ENCODE results near the gene SIX4. TPM values are rescaled to one million over a fixed set of nuclear protein-coding genes. Genes with fewer than 3 reads are reported as not detected.
A peak's percentile ranks its signal among the peaks of the same experiment; 100 is the strongest.
"Not testable (repeated sequence)": the region's sequence is repeated elsewhere in the genome, so short reads cannot be mapped to it uniquely, and the experiment has no call there.

Gene SIX4
- total and polyA plus RNA-seq, 12 donors = 0.40 to 3.9 (median 3.0) TPM

DNA sequence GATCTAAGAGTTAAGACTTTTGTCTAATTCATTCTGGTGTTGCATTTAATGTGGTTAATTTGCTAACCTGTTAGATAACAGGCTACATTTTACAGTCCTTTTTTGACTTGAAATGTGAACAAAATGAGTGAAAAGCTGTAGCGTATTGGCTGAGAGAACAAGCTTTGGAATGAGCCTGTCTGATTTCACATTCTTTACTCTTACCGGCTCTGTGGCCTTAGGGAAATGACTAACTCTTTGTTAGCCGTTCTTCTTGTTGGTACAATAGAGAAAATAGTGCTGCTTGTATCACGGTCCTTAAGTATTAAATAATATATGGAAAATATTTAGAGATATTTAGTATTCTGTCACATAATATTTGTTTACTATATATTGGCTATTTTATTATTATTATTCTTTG is 12.3 kb upstream of the SIX4 start:
- TF ChIP-seq, protein P1, sequence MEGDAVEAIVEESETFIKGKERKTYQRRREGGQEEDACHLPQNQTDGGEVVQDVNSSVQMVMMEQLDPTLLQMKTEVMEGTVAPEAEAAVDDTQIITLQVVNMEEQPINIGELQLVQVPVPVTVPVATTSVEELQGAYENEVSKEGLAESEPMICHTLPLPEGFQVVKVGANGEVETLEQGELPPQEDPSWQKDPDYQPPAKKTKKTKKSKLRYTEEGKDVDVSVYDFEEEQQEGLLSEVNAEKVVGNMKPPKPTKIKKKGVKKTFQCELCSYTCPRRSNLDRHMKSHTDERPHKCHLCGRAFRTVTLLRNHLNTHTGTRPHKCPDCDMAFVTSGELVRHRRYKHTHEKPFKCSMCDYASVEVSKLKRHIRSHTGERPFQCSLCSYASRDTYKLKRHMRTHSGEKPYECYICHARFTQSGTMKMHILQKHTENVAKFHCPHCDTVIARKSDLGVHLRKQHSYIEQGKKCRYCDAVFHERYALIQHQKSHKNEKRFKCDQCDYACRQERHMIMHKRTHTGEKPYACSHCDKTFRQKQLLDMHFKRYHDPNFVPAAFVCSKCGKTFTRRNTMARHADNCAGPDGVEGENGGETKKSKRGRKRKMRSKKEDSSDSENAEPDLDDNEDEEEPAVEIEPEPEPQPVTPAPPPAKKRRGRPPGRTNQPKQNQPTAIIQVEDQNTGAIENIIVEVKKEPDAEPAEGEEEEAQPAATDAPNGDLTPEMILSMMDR (IDR thresholded peaks at IDR 0.05) = no peak
- TF ChIP-seq POLR2A (IDR thresholded peaks at IDR 0.05) = no peak
- Histone ChIP-seq H3K27me3 (no peaks in the 10 kb centered on the region), H3K36me3 (replicated peaks in 1 of 2) (no peaks in the 10 kb centered on the region), H3K4me1 (replicated peaks in 1 of 2) (peaks cover 10 to 18% of the 10 kb centered on the region in 2 donors), H3K27ac (no peak overlapping the region), H3K4me3 (no peak overlapping the region), H3K9me3 (replicated peaks in 1 of 3) (no peaks in the 10 kb centered on the region)
- DNase-seq = no peak
- WGBS, 4 donors = 28 to 36% (median 36%) methylated on average over 4 of the region's 4 CpGs
- intact Hi-C loops (cut with DNase I) = no loop called here

DNA sequence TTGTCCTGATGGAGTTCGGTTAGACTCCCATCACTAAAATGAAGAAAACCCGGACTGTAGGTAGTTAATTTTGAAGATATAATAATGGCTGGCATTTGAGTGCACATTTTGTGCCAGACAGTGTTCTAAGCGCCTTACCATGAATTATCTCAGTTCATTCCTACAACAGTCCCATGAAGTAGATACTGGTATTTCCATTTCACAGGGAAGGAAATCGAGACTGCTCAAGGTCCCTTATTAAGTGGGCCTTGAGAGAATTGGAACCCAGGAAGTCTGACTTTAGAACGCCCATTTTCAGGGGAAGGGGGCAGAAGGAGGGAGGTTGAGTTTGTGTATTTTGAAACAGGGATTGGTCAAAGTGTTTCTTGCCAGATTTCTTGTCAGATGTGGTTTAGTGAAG is 11.3 kb upstream of the SIX4 start:
- H3K27me3 ChIP-seq = no peaks in the 10 kb centered on the region
- H3K4me1 ChIP-seq (replicated peaks in 1 of 2) = peaks cover 10 to 18% of the 10 kb centered on the region in 2 donors
- peak overlapping the region in 2 of 4 donors; percentile 88 to 95 for H3K4me3 ChIP-seq
- H3K27ac ChIP-seq = peak overlapping the region in 1 of 5 donors; percentile 81
- no peaks in the 10 kb centered on the region for H3K36me3 ChIP-seq (replicated peaks in 1 of 2)
- intact Hi-C loops (cut with DNase I) = no loop called here
- no peak for DNase-seq
- 9 to 19% (median 13%) methylated on average over 5 of the region's 5 CpGs for WGBS, 4 donors
- no peaks in the 10 kb centered on the region for H3K9me3 ChIP-seq (replicated peaks in 1 of 3)
- no peak for TF ChIP-seq POLR2A (IDR thresholded peaks at IDR 0.05)
- TF ChIP-seq, protein P1 (IDR thresholded peaks at IDR 0.05) = no peak

DNA sequence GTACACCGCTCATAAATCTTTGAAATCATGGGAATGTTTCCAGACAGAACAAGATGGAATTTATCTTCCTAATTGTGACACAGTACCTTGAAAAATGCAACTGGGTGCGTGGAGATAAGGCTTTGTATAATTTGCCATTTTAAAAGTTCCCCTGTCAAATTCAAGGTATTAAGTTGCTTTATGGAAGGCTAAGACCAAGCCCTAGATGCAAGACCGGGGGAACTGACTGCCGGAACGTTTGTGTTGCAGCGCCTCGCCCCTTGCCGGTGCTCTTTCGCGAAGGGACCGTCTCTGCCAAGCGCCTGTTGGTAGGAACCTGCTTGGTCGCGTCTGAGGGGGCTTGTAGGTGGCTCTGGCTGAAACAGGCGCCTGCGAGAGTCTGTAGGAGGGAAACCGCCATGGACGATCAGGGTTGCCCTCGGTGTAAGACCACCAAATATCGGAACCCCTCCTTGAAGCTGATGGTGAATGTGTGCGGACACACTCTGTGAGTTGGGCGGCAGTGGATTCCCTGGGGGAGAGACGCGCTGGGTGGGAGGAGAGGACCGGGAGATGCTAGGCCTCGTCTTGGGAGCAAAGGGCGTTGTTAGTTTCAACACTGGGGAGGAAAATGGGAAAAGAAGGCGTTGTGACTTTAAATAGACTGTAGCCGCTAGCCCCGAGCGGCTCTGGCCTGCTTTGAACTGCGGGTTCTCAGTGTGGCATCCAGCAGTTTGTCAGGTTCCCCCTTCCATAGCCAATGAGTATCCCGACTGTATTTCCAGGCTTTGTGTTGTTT is 10.5 kb upstream of the SIX4 start, which contains the start of gene MNAT1:
Gene MNAT1, plus strand, starts transcription at position 297 of the 778 bp plus-strand sequence. Its CDS starts 102 bp downstream, at position 399.
- Histone ChIP-seq H3K27ac (peak within 1 kb of the TSS in 3 of 5 donors; percentile 75 to 81 (median 79)), H3K27me3 (no peaks in the 10 kb centered on the region), H3K4me3 (peak within 1 kb of the TSS; percentile 16 to 95 (median 90)), H3K9me3 (replicated peaks in 1 of 3) (no peaks in the 10 kb centered on the region), H3K36me3 (replicated peaks in 1 of 2) (no peaks in the 10 kb centered on the region), H3K4me1 (replicated peaks in 1 of 2) (peaks cover 10 to 18% of the 10 kb centered on the region in 2 donors)
- peak; percentile 70 to 84 (median 75) for DNase-seq
- intact Hi-C loops (cut with DNase I) = loop anchor here in 1 of 2 donors (5.0 kb wide), 1 partner anchor 248 kb away; the partner anchor contains the start of genes SLC38A6 and TRMT5
- TF ChIP-seq, protein P1 (IDR thresholded peaks at IDR 0.05) = peak in 1 of 6 experiments; percentile 21
- peak; percentile 16 to 51 for TF ChIP-seq POLR2A (IDR thresholded peaks at IDR 0.05)
- WGBS, 4 donors = 3 to 4% (median 3%) methylated on average over 21 to 33 of the region's 33 CpGs

DNA sequence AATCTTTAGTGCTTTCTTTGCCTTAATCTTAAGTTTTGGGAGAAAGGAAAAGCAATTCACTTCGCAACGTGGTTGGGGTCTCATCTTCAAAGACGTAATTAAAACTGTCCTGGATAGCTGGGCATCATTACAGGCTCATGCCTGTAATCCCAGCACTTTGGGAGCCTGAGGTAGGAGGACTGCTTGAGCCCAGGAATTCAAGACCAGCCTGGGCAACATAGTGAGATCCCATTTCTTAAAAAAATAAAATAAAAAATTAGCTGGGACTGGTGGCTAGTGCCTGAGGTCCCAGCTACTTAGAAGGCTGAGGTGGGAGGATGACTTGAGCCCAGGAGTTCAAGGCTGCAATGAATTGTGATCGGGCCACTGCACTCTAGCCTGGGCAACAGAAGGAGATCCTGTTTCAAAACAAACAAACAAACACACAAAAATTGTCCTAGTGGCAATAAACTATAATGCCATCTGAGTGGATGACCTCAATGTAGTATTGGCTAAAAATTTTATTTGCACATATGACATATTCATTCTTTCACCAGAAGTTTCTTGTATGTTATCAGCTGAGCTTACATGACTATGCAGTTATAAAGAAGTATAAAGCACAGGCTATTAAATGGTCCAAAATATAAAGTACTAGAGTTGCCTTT is 8.8 kb upstream of the SIX4 start:
- Histone ChIP-seq H3K27ac (no peak overlapping the region), H3K27me3 (no peaks in the 10 kb centered on the region), H3K4me3 (no peak overlapping the region), H3K4me1 (replicated peaks in 1 of 2) (peaks cover 10 to 18% of the 10 kb centered on the region in 2 donors), H3K36me3 (replicated peaks in 1 of 2) (no peaks in the 10 kb centered on the region), H3K9me3 (replicated peaks in 1 of 3) (no peaks in the 10 kb centered on the region)
- no peak for DNase-seq
- intact Hi-C loops (cut with DNase I) = loop anchor here in 1 of 2 donors (5.0 kb wide), 1 partner anchor 249 kb away; the partner anchor contains the start of genes SLC38A6 and TRMT5
- TF ChIP-seq POLR2A (IDR thresholded peaks at IDR 0.05) = no peak
- TF ChIP-seq, protein P1 (IDR thresholded peaks at IDR 0.05) = no peak
- WGBS, 4 donors = 55 to 67% (median 63%) methylated on average over 4 of the region's 4 CpGs

DNA sequence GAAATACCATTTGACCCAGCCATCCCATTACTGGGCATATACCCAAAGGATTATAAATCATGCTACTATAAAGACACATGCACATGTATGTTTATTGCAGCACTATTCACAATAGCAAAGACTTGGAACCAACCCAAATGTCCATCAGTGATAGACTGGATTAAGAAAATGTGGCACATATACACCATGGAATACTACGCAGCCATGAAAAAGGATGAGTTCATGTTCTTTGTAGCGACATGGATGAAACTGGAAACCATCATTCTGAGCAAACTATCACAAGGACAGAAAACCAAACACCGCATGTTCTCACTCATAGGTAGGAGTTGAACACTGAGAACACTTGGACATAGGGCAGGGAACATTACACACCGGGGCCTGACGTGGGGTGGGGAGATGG is 7.1 kb upstream of the SIX4 start:
- not testable (repeated sequence) for H3K9me3 ChIP-seq (replicated peaks in 1 of 3); H3K36me3 ChIP-seq (replicated peaks in 1 of 2); DNase-seq; H3K27me3 ChIP-seq; H3K27ac ChIP-seq; H3K4me3 ChIP-seq
- intact Hi-C loops (cut with DNase I) = loop anchor here in 1 of 2 donors (5.0 kb wide), 1 partner anchor 251 kb away; the partner anchor contains the start of genes SLC38A6 and TRMT5
- H3K4me1 ChIP-seq (replicated peaks in 1 of 2) = peaks cover 7 to 10% of the 10 kb centered on the region in 2 donors
- 84 to 93% (median 92%) methylated on average over 5 of the region's 5 CpGs for WGBS, 4 donors

All from adrenal gland (tissue), 12 donors.